ACHN (cell line): Measurements from ENCODE around the gene HOXB3.

ENCODE experiments used
- DNase-seq: peaks from one replicate; pipeline ENCODE4 v3.0.0-alpha.2; 2015
- in situ Hi-C: cut with HindIII; loops from 2 replicates; pipeline ENCODE4 v1.10.0; 2017; ENCODE audit warnings: low sequenced_read_pairs, low pct_ligation_motif_present, low pct_unique_long_range_greater_than_20kb

HOXB3 gene

GRCh38 chr17:48577330-48577945 lies 12.6 kb downstream of the HOXB3 start:
- peak; percentile 42 for DNase-seq

GRCh38 chr17:48576479-48577309 lies 13.3 kb downstream of the HOXB3 start:
- DNase-seq = peak; percentile 68
- in situ Hi-C loops = no loop called here

More at GRCh38 chr17:48577330-48577945, 12.6 kb downstream of the HOXB3 start:
- in situ Hi-C loops = no loop called here

GRCh38 chr17:48575673-48576478 lies 14.2 kb downstream of the HOXB3 start:
- no peak for DNase-seq
- in situ Hi-C loops = no loop called here

- in situ Hi-C loops = no loop called here
- DNase-seq = no peak
These were observed 14.9 kb downstream of the HOXB3 start for GRCh38 chr17:48575066-48575582.

GRCh38 chr17:48574505-48575065 lies 15.5 kb downstream of the HOXB3 start:
- in situ Hi-C loops = no loop called here
- no peak for DNase-seq

- in situ Hi-C loops = no loop called here
- no peak for DNase-seq
These were observed 18.1 kb downstream of the HOXB3 start for GRCh38 chr17:48571826-48572417.

GRCh38 chr17:48571024-48571818 lies 18.8 kb downstream of the HOXB3 start:
- in situ Hi-C loops = no loop called here

GRCh38 chr17:48570325-48571023 lies 19.6 kb downstream of the HOXB3 start:
- DNase-seq = no peak

More at GRCh38 chr17:48571024-48571818, 18.8 kb downstream of the HOXB3 start:
- no peak for DNase-seq

GRCh38 chr17:48569674-48570324 lies 20.2 kb downstream of the HOXB3 start:
- in situ Hi-C loops = no loop called here
- DNase-seq = no peak

More at GRCh38 chr17:48570325-48571023, 19.6 kb downstream of the HOXB3 start:
- in situ Hi-C loops = no loop called here

- no peak for DNase-seq
- in situ Hi-C loops = no loop called here
These were observed 20.8 kb downstream of the HOXB3 start for GRCh38 chr17:48569240-48569582.

GRCh38 chr17:48568499-48569239 lies 21.4 kb downstream of the HOXB3 start:
- DNase-seq = no peak
- in situ Hi-C loops = no loop called here

GRCh38 chr17:48567646-48568354 lies 22.2 kb downstream of the HOXB3 start:
- no peak for DNase-seq
- in situ Hi-C loops = no loop called here

- in situ Hi-C loops = no loop called here
- no peak for DNase-seq
These were observed 22.8 kb downstream of the HOXB3 start for GRCh38 chr17:48567209-48567608.

- no peak for DNase-seq
- in situ Hi-C loops = no loop called here
These were observed 23.3 kb downstream of the HOXB3 start for GRCh38 chr17:48566717-48567116.

GRCh38 chr17:48565925-48566710 lies 23.9 kb downstream of the HOXB3 start:
- DNase-seq = no peak
- in situ Hi-C loops = no loop called here
